Lower leg skin (tissue), 3 donors: ENCODE data around the gene AK8.

Source experiments
- CTCF ChIP-seq, 3 donors: fragments of 450-650 bp; IDR thresholded peaks; one replicate each; pipeline ENCODE4 v1.5.1; 2016; ENCODE audit warnings: antibody characterized with exemption in 3 of 3, mild to moderate bottlenecking in 3 of 3, moderate library complexity in 2 of 3
- POLR2A ChIP-seq, 2 donors: fragments of 450-650 bp; IDR thresholded peaks; one replicate each; pipeline ENCODE4 v1.6.1; 2016 to 2017; ENCODE audit warnings: antibody characterized with exemption in 2 of 2, mild to moderate bottlenecking in 1 of 2, moderate library complexity in 1 of 2

- TF ChIP-seq POLR2A (IDR thresholded peaks at IDR 0.05) = no peak
- TF ChIP-seq CTCF (IDR thresholded peaks at IDR 0.05) = no peak
Observed at GRCh38 chr9:132914924-132915323, 36.8 kb upstream of the AK8 start.
